Measurements from ENCODE around the gene CACNB4. TPM values are rescaled to one million over a fixed set of nuclear protein-coding genes. Genes with fewer than 3 reads are reported as not detected.
"Not testable (repeated sequence)": the region's sequence is repeated elsewhere in the genome, so short reads cannot be mapped to it uniquely, and the experiment has no call there.

Gene CACNB4
- total and polyA plus RNA-seq, 10 of the 15 experiments (the other 5 are each of a cell fraction or from before 2014, with no cell fraction given), result 2.0 to 21.6 (median 9.3) TPM

DNA sequence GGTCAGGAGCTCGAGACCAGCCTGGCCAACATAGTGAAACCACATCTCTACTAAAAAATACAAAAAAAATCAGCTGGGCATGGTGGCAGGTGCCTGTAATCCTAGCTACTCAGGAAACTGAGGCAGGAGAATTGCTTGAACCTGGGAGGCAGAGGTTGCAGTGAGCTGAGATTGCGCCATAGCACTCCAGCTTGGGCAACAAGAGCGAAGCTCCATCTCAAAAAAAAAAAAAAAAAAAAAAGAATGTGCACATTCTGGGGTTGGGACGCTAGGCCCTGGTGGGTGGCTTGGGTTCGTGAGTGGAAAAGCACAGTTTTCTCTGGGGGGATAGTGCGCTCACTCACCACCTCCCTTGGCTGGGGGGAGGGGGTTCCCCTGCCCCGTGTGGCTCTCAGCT is 183.2 kb downstream of the CACNB4 start:
- H3K79me2 ChIP-seq (ENCODE audit: control insufficient read depth, insufficient read depth, low read length); SMC1A ChIA-PET (ENCODE audit: uncharacterized antibody, unreplicated experiment); CTCF ChIA-PET; in situ Hi-C loops (cut with MboI); BruUV-seq (replicated peaks); H2AFZ ChIP-seq (ENCODE audit: control insufficient read depth, low read depth, low read length); POLR2A ChIA-PET; H3K36me3 ChIP-seq (ENCODE audit: control insufficient read depth in 2 of 2, insufficient read depth in 2 of 2, low read length in 1 of 2); RAD21 ChIA-PET (ENCODE audit: unreplicated experiment); H3K4me1 ChIP-seq (ENCODE audit: control insufficient read depth, insufficient read depth, low read length); H3K9ac ChIP-seq (ENCODE audit: control insufficient read depth, insufficient read depth, low read length); DNase-seq (ENCODE audit: low read depth, low spot score); H3K27ac ChIP-seq (ENCODE audit: control insufficient read depth, insufficient read depth); H3K4me3 ChIP-seq; H3K27me3 ChIP-seq (replicated peaks in 1 of 2; ENCODE audit: control insufficient read depth in 2 of 2, insufficient read depth in 2 of 2, low read length in 1 of 2); intact Hi-C loops (cut with micrococcal nuclease; ENCODE audit: unreplicated experiment); H3K9me3 ChIP-seq (replicated peaks; ENCODE audit: control insufficient read depth, insufficient read depth, low read length); H3K4me2 ChIP-seq (ENCODE audit: control insufficient read depth, insufficient read depth); FAIRE-seq; H4K20me1 ChIP-seq (ENCODE audit: control insufficient read depth, insufficient read depth); ATAC-seq: not testable (repeated sequence)
- 75% methylated on average over 1 of the region's 7 CpGs for WGBS (ENCODE audit: insufficient coverage, insufficient replicate concordance, low lambda C conversion rate, missing lambda C conversion rate)

GRCh38 chr2:151914989-151915628 is 183.7 kb downstream of the CACNB4 start:
- in situ Hi-C loops (cut with MboI) (no loop called here), intact Hi-C loops (cut with micrococcal nuclease; ENCODE audit: unreplicated experiment) (no loop called here)
- Histone ChIP-seq H3K4me3 (no peak overlapping the region), H3K36me3 (ENCODE audit: control insufficient read depth in 2 of 2, insufficient read depth in 2 of 2, low read length in 1 of 2) (no peaks in the 10 kb centered on the region), H3K79me2 (ENCODE audit: control insufficient read depth, insufficient read depth, low read length) (no peaks in the 10 kb centered on the region), H3K27ac (ENCODE audit: control insufficient read depth, insufficient read depth) (no peak overlapping the region), H2AFZ (ENCODE audit: control insufficient read depth, low read depth, low read length) (no peak overlapping the region), H3K27me3 (replicated peaks in 1 of 2; ENCODE audit: control insufficient read depth in 2 of 2, insufficient read depth in 2 of 2, low read length in 1 of 2) (no peaks in the 10 kb centered on the region), H3K4me1 (ENCODE audit: control insufficient read depth, insufficient read depth, low read length) (no peaks in the 10 kb centered on the region), H3K9ac (ENCODE audit: control insufficient read depth, insufficient read depth, low read length) (no peak overlapping the region), H4K20me1 (ENCODE audit: control insufficient read depth, insufficient read depth) (no peaks in the 10 kb centered on the region), H3K4me2 (ENCODE audit: control insufficient read depth, insufficient read depth) (no peak overlapping the region), H3K9me3 (replicated peaks; ENCODE audit: control insufficient read depth, insufficient read depth, low read length) (no peaks in the 10 kb centered on the region)
- no TSS peak for BruUV-seq (replicated peaks)
- 87% methylated on average over 12 of the region's 12 CpGs for WGBS (ENCODE audit: insufficient coverage, insufficient replicate concordance, low lambda C conversion rate, missing lambda C conversion rate)
- ChIA-PET SMC1A (ENCODE audit: uncharacterized antibody, unreplicated experiment) (no interaction called here), RAD21 (ENCODE audit: unreplicated experiment) (no interaction called here), CTCF (no interaction called here), POLR2A (no interaction called here)
- DNase-seq (ENCODE audit: low read depth, low spot score) (no peak), FAIRE-seq (no peak), ATAC-seq (no peak)
- TF ChIP-seq, protein P1, sequence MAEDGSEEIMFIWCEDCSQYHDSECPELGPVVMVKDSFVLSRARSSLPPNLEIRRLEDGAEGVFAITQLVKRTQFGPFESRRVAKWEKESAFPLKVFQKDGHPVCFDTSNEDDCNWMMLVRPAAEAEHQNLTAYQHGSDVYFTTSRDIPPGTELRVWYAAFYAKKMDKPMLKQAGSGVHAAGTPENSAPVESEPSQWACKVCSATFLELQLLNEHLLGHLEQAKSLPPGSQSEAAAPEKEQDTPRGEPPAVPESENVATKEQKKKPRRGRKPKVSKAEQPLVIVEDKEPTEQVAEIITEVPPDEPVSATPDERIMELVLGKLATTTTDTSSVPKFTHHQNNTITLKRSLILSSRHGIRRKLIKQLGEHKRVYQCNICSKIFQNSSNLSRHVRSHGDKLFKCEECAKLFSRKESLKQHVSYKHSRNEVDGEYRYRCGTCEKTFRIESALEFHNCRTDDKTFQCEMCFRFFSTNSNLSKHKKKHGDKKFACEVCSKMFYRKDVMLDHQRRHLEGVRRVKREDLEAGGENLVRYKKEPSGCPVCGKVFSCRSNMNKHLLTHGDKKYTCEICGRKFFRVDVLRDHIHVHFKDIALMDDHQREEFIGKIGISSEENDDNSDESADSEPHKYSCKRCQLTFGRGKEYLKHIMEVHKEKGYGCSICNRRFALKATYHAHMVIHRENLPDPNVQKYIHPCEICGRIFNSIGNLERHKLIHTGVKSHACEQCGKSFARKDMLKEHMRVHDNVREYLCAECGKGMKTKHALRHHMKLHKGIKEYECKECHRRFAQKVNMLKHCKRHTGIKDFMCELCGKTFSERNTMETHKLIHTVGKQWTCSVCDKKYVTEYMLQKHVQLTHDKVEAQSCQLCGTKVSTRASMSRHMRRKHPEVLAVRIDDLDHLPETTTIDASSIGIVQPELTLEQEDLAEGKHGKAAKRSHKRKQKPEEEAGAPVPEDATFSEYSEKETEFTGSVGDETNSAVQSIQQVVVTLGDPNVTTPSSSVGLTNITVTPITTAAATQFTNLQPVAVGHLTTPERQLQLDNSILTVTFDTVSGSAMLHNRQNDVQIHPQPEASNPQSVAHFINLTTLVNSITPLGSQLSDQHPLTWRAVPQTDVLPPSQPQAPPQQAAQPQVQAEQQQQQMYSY (CRISPR knock-in tag; IDR thresholded peaks at IDR 0.05), result no peak
- TF ChIP-seq PAX8 (IDR thresholded peaks at IDR 0.05) (no peak), EP300 (IDR thresholded peaks at IDR 0.05; ENCODE audit: borderline replicate concordance in 1 of 2, control insufficient read depth in 1 of 2, low read depth in 2 of 2, low read length in 2 of 2) (no peak), SREBF2 (IDR thresholded peaks at IDR 0.05; ENCODE audit: low read length) (no peak), FOXM1 (IDR thresholded peaks at IDR 0.05; ENCODE audit: low read depth, low read length) (no peak), BACH1 (IDR thresholded peaks at IDR 0.05; ENCODE audit: borderline replicate concordance) (no peak), ZNF24 (IDR thresholded peaks at IDR 0.05) (no peak), TCF3 (IDR thresholded peaks at IDR 0.05; ENCODE audit: borderline replicate concordance, insufficient read depth, low read depth, low read length) (no peak), SIN3A (IDR thresholded peaks at IDR 0.05; ENCODE audit: low read depth, low read length) (no peak)
- TF ChIP-seq, protein P2, sequence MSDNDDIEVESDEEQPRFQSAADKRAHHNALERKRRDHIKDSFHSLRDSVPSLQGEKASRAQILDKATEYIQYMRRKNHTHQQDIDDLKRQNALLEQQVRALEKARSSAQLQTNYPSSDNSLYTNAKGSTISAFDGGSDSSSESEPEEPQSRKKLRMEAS (IDR thresholded peaks at IDR 0.05; ENCODE audit: low read depth, low read length), result no peak
- TF ChIP-seq, protein P3, sequence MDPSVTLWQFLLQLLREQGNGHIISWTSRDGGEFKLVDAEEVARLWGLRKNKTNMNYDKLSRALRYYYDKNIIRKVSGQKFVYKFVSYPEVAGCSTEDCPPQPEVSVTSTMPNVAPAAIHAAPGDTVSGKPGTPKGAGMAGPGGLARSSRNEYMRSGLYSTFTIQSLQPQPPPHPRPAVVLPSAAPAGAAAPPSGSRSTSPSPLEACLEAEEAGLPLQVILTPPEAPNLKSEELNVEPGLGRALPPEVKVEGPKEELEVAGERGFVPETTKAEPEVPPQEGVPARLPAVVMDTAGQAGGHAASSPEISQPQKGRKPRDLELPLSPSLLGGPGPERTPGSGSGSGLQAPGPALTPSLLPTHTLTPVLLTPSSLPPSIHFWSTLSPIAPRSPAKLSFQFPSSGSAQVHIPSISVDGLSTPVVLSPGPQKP (IDR thresholded peaks at IDR 0.05; ENCODE audit: low read depth, low read length), result no peak
